Panc1 (cell line): ENCODE data around the gene MRPL9.

Experiments used
- CTCF ChIP-seq: fragments of 450-650 bp; IDR thresholded peaks from 2 replicates; pipeline ENCODE4 v1.5.1; 2017; ENCODE audit warnings: mild to moderate bottlenecking
- POLR2AphosphoS5 ChIP-seq: IDR thresholded peaks from 2 replicates; pipeline ENCODE4 v1.6.1; 2012; ENCODE audit warnings: mild to moderate bottlenecking, low read depth, low read length, moderate library complexity
- REST ChIP-seq, 2 experiments: IDR thresholded peaks; 2 replicates each; pipeline ENCODE4 v1.6.1; 2011 to 2012; ENCODE audit warnings: low read depth in 2 of 2, control low read depth in 1 of 2, low read length in 1 of 2, mild to moderate bottlenecking in 1 of 2, moderate library complexity in 1 of 2; ENCODE audit not compliant: insufficient read depth in 1 of 2
- TCF7L2 ChIP-seq: IDR thresholded peaks from 2 replicates; pipeline ENCODE4 v1.6.1; 2011; ENCODE audit warnings: mild to moderate bottlenecking, low read depth, low read length, inconsistent platforms

- TF ChIP-seq CTCF (no peak), REST (IDR thresholded peaks at IDR 0.05; ENCODE audit: insufficient read depth in 1 of 2, low read depth in 2 of 2, low read length in 1 of 2) (no peak), POLR2AphosphoS5 (no peak), TCF7L2 (no peak)
Measured at GRCh38 chr1:151739590-151740355, 23.5 kb downstream of the MRPL9 start.
